Fibroblast of lung (primary cell): ENCODE measurements around the gene FOXI1. TPM values are rescaled to one million over a fixed set of nuclear protein-coding genes. Genes with fewer than 3 reads are reported as not detected.

Source experiments
- DNase-seq, 2 donors: peaks; one replicate each; pipeline versions ENCODE4 v3.0.0 to v3.0.0-alpha.2; 2010; ENCODE audit warnings: low read depth in 2 of 2
- H2AFZ ChIP-seq: 2 replicates; pipeline ENCODE4 v1.5.1; 2012; ENCODE audit warnings: low read length, control low read depth, inconsistent platforms
- H3K27ac ChIP-seq: 2 replicates; pipeline ENCODE4 v1.5.1; 2011; ENCODE audit warnings: low read length, control low read depth; ENCODE audit not compliant: insufficient read depth
- H3K27me3 ChIP-seq: 2 replicates; pipeline ENCODE4 v1.5.1; 2011; ENCODE audit warnings: mild to moderate bottlenecking, low read length; ENCODE audit not compliant: control insufficient read depth, insufficient read depth
- H3K36me3 ChIP-seq: 2 replicates; pipeline ENCODE4 v1.5.1; 2011; ENCODE audit warnings: low read length; ENCODE audit not compliant: control insufficient read depth, insufficient read depth
- H3K4me1 ChIP-seq: 2 replicates; pipeline ENCODE4 v1.5.1; 2011; ENCODE audit warnings: low read length; ENCODE audit not compliant: control insufficient read depth, insufficient read depth; ENCODE audit errors: extremely low read depth
- H3K4me2 ChIP-seq: 2 replicates; pipeline ENCODE4 v1.5.1; 2011; ENCODE audit warnings: low read length, control low read depth; ENCODE audit not compliant: insufficient read depth; ENCODE audit errors: extremely low read depth
- H3K4me3 ChIP-seq, 4 experiments: fragments of 200-600 bp in 1 of 4; sonication (generic) in 1 of 4; replicated peaks in 1 of 4; 2 replicates each; pipeline ENCODE4 v1.5.1; 2011 to 2016; ENCODE audit warnings: low read length in 4 of 4, low read depth in 3 of 4, mild to moderate bottlenecking in 3 of 4, control low read depth in 2 of 4, inconsistent platforms in 1 of 4, mixed read lengths in 1 of 4; ENCODE audit not compliant: insufficient read depth in 1 of 4; ENCODE audit errors: control extremely low read depth in 1 of 4
- H3K79me2 ChIP-seq: 2 replicates; pipeline ENCODE4 v1.5.1; 2012; ENCODE audit warnings: mild to moderate bottlenecking, low read length, inconsistent platforms; ENCODE audit not compliant: control insufficient read depth, insufficient read depth
- H3K9ac ChIP-seq: 2 replicates; pipeline ENCODE4 v1.5.1; 2011; ENCODE audit warnings: mild to moderate bottlenecking, low read length, control low read depth; ENCODE audit not compliant: insufficient read depth
- H3K9me3 ChIP-seq: 2 replicates; pipeline ENCODE4 v1.5.1; 2012; ENCODE audit warnings: low read depth, low read length; ENCODE audit not compliant: control insufficient read depth, insufficient read depth
- H4K20me1 ChIP-seq: 2 replicates; pipeline ENCODE4 v1.5.1; 2011; ENCODE audit warnings: low read length; ENCODE audit not compliant: control insufficient read depth, insufficient read depth; ENCODE audit errors: extremely low read depth
- CTCF ChIP-seq, 2 donors: IDR thresholded peaks in 1 of 2; conservative IDR thresholded peaks in 1 of 2; 1 replicate in 1 of 2; 2 replicates in 1 of 2; pipeline ENCODE4 v1.5.1; 2011 to 2012; ENCODE audit warnings: low read length in 2 of 2, control low read depth in 1 of 2, inconsistent platforms in 1 of 2, low read depth in 1 of 2, mild to moderate bottlenecking in 1 of 2
- EZH2 ChIP-seq: IDR thresholded peaks from 2 replicates; pipeline ENCODE4 v1.5.1; 2012; ENCODE audit warnings: low read length, control low read depth, mild to moderate bottlenecking; ENCODE audit errors: missing control alignments
- polyA plus RNA-seq, 2 donors: library from polyadenylated mRNA; depleted of rRNA in 1 of 2; stranded (reverse) in 1 of 2; unstranded in 1 of 2; fragments of >200 nt; gene quantifications; 2 replicates each; pipeline ENCODE4 v1.2.1, GENCODE V29; 2011 to 2012; ENCODE audit warnings: missing spikeins in 1 of 2
- total RNA-seq: library from RNA; depleted of rRNA; stranded (reverse); fragments of >200 nt; gene quantifications from 2 replicates; pipeline ENCODE4 v1.2.1, GENCODE V29; 2014

The FOXI1 gene
- total and polyA plus RNA-seq, 2 donors (not counting 1 experiment from before 2014, with no cell fraction given) = not detected

- no peaks in the 10 kb centered on the region for H3K4me1 ChIP-seq
- H3K9me3 ChIP-seq = no peaks in the 10 kb centered on the region
- no peak overlapping the region for H2AFZ ChIP-seq
- no peaks in the 10 kb centered on the region for H3K79me2 ChIP-seq
- no peak for DNase-seq
- H3K27me3 ChIP-seq = no peaks in the 10 kb centered on the region
- no peaks in the 10 kb centered on the region for H4K20me1 ChIP-seq
- no peak overlapping the region for H3K9ac ChIP-seq
- TF ChIP-seq CTCF (conservative IDR thresholded peaks at IDR 0.05 in 1 of 2, IDR thresholded peaks at IDR 0.05 in 1 of 2; ENCODE audit: low read depth in 1 of 2, low read length in 2 of 2) (no peak), EZH2 (no peak)
- no peak overlapping the region for H3K4me2 ChIP-seq
- H3K27ac ChIP-seq = no peak overlapping the region
- H3K4me3 ChIP-seq = no peak overlapping the region
- no peaks in the 10 kb centered on the region for H3K36me3 ChIP-seq
Measured at GRCh38 chr5:170136506-170136905, 30.8 kb downstream of the FOXI1 start.

- H3K4me1 ChIP-seq = no peaks in the 10 kb centered on the region
- no peak overlapping the region for H3K4me3 ChIP-seq
- no peaks in the 10 kb centered on the region for H3K9me3 ChIP-seq
- H3K27me3 ChIP-seq = no peaks in the 10 kb centered on the region
- TF ChIP-seq EZH2 = no peak
- no peak for TF ChIP-seq CTCF (conservative IDR thresholded peaks at IDR 0.05 in 1 of 2, IDR thresholded peaks at IDR 0.05 in 1 of 2; ENCODE audit: low read depth in 1 of 2, low read length in 2 of 2)
- H3K9ac ChIP-seq = no peak overlapping the region
- H3K36me3 ChIP-seq = no peaks in the 10 kb centered on the region
- no peak overlapping the region for H2AFZ ChIP-seq
- H3K4me2 ChIP-seq = no peak overlapping the region
- H3K79me2 ChIP-seq = no peaks in the 10 kb centered on the region
- no peak for DNase-seq
- H3K27ac ChIP-seq = no peak overlapping the region
- H4K20me1 ChIP-seq = no peaks in the 10 kb centered on the region
Measured at GRCh38 chr5:170137694-170138214, 32.1 kb downstream of the FOXI1 start.

- DNase-seq = no peak
- Histone ChIP-seq H3K27me3 (no peaks in the 10 kb centered on the region), H3K4me1 (no peaks in the 10 kb centered on the region), H3K4me2 (no peak overlapping the region), H3K36me3 (no peaks in the 10 kb centered on the region), H3K9me3 (no peaks in the 10 kb centered on the region), H3K4me3 (no peak overlapping the region), H3K79me2 (no peaks in the 10 kb centered on the region), H4K20me1 (no peaks in the 10 kb centered on the region), H3K9ac (no peak overlapping the region), H2AFZ (no peak overlapping the region), H3K27ac (no peak overlapping the region)
- TF ChIP-seq CTCF (conservative IDR thresholded peaks at IDR 0.05 in 1 of 2, IDR thresholded peaks at IDR 0.05 in 1 of 2; ENCODE audit: low read depth in 1 of 2, low read length in 2 of 2) (no peak), EZH2 (no peak)
Measured at GRCh38 chr5:170138273-170138672, 32.6 kb downstream of the FOXI1 start.
